HL-60 (cell line): Measurements from ENCODE around the gene SH3BP4.

ENCODE experiments used
- CTCF ChIP-seq: IDR thresholded peaks from one replicate; pipeline ENCODE4 v1.5.1; 2011; ENCODE audit warnings: low read length, control low read depth, inconsistent platforms; ENCODE audit not compliant: insufficient read depth
- REST ChIP-seq: IDR thresholded peaks from 2 replicates; pipeline ENCODE4 v1.6.1; 2012; ENCODE audit warnings: low read depth; ENCODE audit not compliant: insufficient replicate concordance

DNA sequence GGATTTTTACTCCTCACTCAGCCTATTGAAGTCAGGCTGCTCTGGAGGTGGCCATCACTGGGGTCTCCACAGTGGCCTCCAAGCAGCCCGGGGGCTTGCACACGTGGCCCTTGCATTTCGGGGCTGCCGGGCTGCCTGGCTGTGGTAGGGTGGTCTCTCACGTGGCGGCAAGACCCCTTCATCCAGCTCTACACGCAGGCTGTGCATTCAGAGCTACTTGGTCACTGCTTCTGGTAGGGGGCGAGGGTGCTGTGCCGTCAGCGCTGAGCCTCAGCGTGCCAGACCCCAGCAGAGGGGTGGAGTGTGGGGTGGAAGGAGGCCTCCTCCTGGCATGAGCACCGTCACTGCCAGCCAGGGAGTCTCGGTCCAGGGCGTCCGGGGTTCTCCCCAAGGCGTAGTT is 80.6 kb downstream of the SH3BP4 start:
- TF ChIP-seq CTCF (no peak), REST (no peak)
